ENCODE data around the gene PSMG1. TPM values are rescaled to one million over a fixed set of nuclear protein-coding genes. Genes with fewer than 3 reads are reported as not detected.

PSMG1 gene
- total and polyA plus RNA-seq, 2 donors (not counting 3 experiments of a cell fraction or from before 2014, with no cell fraction given), result 43.2 to 75.9 TPM

- Histone ChIP-seq H2AFZ (ENCODE audit: low read depth, low read length) (no peak overlapping the region), H4K20me1 (replicated peaks; ENCODE audit: control insufficient read depth, extremely low read depth, insufficient read depth, low read length) (no peaks in the 10 kb centered on the region), H3K4me1 (ENCODE audit: control insufficient read depth, extremely low read depth, insufficient read depth, low read length) (no peaks in the 10 kb centered on the region), H3K36me3 (ENCODE audit: control insufficient read depth in 2 of 2, extremely low read depth in 1 of 2, insufficient read depth in 2 of 2, low read length in 2 of 2) (peaks cover 0 to under 1% of the 10 kb centered on the region in 2 experiments), H3K79me2 (ENCODE audit: control insufficient read depth, insufficient read depth, low read length) (no peaks in the 10 kb centered on the region), H3K9me1 (replicated peaks; ENCODE audit: control insufficient read depth, extremely low read depth, insufficient read depth, low read length) (no peaks in the 10 kb centered on the region), H3K9ac (replicated peaks; ENCODE audit: extremely low read depth, insufficient read depth, low read length) (no peak overlapping the region), H3K9me3 (replicated peaks; ENCODE audit: control insufficient read depth, insufficient read depth, low read length) (no peaks in the 10 kb centered on the region), H3K27ac (ENCODE audit: insufficient read depth, low read depth, low read length) (no peak overlapping the region), H3K4me2 (ENCODE audit: insufficient read depth, low read length) (no peak overlapping the region), H3K4me3 (replicated peaks in 1 of 3; ENCODE audit: insufficient read depth in 1 of 3, low read depth in 1 of 3, low read length in 3 of 3) (no peak overlapping the region), H3K27me3 (ENCODE audit: control insufficient read depth in 2 of 2, insufficient read depth in 2 of 2, low read length in 2 of 2) (no peaks in the 10 kb centered on the region)
- intact Hi-C loops (cut with micrococcal nuclease), result no loop called here
- no peak for DNase-seq (ENCODE audit: low read depth, low spot score)
- ChIA-PET POLR2A (no interaction called here), CTCF (no interaction called here)
- no peak for FAIRE-seq
- no TSS peak for BruUV-seq (replicated peaks)
- TF ChIP-seq MYC (IDR thresholded peaks at IDR 0.05; ENCODE audit: low read depth, low read length) (no peak), MAX (IDR thresholded peaks at IDR 0.05; ENCODE audit: insufficient read depth, insufficient read length) (no peak), FOS (IDR thresholded peaks at IDR 0.05; ENCODE audit: borderline replicate concordance, insufficient read depth, low read length) (no peak), JUN (IDR thresholded peaks at IDR 0.05; ENCODE audit: borderline replicate concordance, insufficient read depth, insufficient read length, low read depth) (no peak), EZH2 (IDR thresholded peaks at IDR 0.05; ENCODE audit: borderline replicate concordance, low read depth, low read length, severe bottlenecking) (no peak), CTCF (IDR thresholded peaks at IDR 0.05; ENCODE audit: extremely low read depth in 1 of 2, insufficient read depth in 1 of 2, low read depth in 1 of 2, low read length in 2 of 2) (no peak), POLR2A (IDR thresholded peaks at IDR 0.05; ENCODE audit: low read depth, low read length) (no peak), GATA2 (IDR thresholded peaks at IDR 0.05; ENCODE audit: insufficient read depth, insufficient read length, low read depth, low read length) (no peak), POLR2AphosphoS5 (IDR thresholded peaks at IDR 0.05; ENCODE audit: insufficient read depth, low read depth, low read length) (no peak)
- dilution Hi-C loops (cut with MboI; ENCODE audit: extremely low pct_ligation_motif_present, low sequenced_read_pairs), result no loop called here
Measured at GRCh38 chr21:39215078-39215477, 31.8 kb upstream of the PSMG1 start.
